Left forelimb (tissue), 1 donor: ENCODE measurements around the gene VRK1.
"Not testable (repeated sequence)": the region's sequence is repeated elsewhere in the genome, so short reads cannot be mapped to it uniquely, and the experiment has no call there.

Experiments used
- DNase-seq: peaks from one replicate; pipeline ENCODE4 v3.0.0-alpha.2; 2018; ENCODE audit warnings: low spot score

VRK1 gene, protein sequence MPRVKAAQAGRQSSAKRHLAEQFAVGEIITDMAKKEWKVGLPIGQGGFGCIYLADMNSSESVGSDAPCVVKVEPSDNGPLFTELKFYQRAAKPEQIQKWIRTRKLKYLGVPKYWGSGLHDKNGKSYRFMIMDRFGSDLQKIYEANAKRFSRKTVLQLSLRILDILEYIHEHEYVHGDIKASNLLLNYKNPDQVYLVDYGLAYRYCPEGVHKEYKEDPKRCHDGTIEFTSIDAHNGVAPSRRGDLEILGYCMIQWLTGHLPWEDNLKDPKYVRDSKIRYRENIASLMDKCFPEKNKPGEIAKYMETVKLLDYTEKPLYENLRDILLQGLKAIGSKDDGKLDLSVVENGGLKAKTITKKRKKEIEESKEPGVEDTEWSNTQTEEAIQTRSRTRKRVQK

DNA sequence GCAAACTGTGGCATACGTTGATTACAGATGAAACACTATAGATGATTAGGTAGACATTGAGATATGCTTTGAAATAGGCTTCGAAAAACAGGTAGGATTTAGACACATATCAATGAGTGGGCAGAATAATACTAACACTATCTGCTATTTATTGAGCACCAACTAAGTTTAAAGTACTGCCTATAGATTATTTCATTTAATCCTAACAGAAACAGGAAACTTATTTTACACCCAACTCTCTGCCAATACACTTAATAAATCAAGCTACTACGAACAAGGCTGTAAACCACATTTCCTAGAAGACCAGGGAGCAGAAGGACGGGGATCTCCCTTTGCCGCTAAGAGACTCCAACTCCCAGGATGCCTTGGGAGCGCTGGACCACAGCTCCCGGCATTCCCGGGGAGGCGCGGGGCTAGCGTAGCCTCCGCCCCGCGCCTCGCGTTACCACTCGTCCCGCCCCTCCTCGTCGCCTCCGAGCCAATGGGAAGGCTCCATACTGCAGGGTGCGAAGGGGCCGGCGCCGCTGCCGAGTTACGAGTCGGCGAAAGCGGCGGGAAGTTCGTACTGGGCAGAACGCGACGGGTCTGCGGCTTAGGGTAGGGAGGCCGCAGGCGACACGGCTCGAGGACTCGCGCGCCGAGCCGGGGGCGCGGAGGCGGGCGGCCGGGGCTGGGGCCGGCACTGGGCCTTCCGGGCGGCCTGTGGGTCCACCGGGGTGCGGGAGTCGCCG lies at the start of gene VRK1:
VRK1 (plus strand) TSS at position 532 of the 731 bp plus-strand sequence. CDS start 36,090 bp downstream, outside the sequence.
- peak; percentile 98 for DNase-seq

DNA sequence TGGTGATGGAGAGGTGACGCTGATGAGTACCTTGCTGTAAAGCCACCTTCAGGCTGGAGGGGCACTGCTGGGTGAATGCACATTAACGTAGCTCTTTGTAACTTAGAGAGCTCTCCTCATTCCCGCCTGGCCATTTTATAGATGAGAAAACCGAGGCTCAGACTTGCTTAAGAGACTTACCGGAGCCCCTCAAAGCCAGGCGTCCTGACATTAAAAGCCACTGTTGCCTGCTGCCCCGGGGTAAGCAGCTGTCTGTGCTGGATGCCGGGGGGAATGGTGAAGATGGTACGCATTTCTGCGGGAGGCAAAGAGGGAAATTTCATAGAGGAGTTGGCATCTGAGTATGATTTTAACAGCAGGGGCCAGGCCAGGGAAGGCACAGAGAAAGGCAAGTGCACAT lies 49.6 kb upstream of the VRK1 start:
- no peak for DNase-seq

DNA sequence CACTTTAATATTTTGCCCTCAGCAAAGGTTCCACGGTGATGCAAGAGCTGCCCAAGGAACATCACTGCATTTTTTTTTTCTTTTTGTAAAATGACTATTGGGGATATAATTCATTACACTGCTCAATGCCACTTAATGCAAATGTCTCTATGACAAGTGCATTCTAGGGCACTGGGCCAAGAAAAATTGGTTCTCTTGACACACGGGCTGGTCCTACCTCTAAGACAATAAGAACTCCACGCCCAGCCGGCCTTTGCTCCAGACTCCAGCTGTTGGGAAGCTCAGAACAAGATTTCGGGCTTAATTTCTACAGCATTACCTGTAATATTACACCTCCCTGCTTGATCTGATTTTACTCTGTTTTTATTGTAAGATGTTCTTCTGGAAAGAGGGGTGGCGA lies 48.8 kb upstream of the VRK1 start:
- DNase-seq = no peak

DNA sequence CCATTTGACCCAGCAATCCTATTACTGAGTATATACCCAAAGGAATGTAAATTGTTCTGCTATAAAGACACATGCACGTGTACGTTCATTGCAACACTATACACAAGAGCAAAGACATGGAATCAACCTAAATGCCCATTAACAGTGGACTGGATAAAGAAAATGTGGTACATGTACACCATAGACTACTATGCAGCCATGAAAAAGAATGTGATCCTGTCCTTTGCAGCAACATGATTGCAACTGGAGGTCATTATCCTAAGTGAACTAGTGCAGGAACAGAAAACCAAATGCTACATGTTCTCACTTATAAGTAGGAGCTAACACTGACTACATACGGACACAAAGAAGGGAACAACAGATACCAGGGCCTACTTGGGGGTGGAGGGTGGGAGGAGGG lies 45.7 kb upstream of the VRK1 start:
- DNase-seq = no peak

DNA sequence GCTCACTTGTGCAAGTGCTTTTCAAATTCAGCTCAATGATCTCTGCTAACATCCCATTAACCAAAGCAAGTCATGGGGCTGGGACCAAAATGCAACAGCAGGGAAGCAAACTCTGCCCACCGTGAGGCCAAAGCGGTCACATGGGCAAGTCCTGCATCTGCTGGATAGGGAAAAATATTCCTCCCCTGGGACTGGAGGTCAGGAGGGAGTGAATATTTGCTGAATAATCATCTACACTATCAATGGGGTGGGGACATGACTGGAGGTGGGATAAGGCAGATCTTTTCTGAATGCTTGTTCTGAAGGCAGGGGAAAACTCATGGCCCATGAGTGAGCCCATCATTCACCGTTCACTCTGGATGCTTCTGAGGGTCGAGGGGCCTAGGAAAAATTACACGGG lies 45.1 kb upstream of the VRK1 start:
- DNase-seq = no peak

DNA sequence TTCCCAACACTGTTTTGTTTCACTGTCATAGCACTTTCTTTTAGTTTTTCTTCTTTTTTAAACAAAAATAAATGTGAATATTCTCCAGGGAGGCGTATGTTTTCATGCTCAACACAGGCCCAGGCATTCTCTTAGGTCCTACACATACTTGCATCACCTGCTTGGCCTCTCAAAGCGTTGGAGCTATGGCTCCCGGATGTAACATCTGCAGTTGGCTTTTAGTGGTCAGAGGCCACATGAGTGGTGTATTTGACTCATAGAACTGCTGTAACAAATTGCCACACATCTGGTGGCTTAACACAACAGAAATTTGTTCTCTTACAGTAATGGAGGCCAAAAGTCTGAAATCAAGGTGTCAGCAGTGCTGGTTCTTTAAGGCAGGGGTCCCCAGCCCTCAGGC lies 44.6 kb upstream of the VRK1 start:
- DNase-seq = no peak

DNA sequence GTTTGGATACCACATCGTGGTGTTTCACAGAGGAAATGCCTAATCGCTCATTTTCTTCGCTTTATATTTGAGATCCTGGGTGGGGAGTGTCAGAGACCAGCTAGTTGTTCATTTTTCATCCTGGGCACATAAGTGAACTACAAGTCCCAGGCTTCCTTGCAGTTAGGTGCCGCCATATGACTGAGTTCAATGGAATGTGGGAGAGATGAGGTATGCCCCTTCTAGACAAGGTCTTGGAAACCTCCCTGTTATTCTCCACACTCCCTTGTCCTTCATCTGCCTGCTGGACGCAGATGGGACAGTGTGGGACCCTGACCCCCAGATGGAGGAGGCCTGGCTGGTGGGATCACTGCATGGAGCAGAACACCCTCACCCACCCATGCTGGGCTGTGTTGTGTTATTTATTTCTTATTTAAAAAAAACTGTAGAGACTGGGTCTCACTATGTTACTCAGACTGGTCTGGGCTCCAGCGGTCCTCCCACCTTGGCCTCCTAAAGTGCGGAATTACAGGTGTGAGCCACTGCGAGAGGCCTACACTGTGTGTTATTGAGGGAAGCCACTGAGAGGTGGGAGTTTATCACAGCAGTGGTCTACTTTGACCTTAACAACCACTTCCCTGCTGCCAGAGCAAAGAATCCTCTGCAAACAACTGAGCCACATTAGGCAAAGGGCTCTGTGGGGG lies 42.9 kb upstream of the VRK1 start:
- DNase-seq = no peak

DNA sequence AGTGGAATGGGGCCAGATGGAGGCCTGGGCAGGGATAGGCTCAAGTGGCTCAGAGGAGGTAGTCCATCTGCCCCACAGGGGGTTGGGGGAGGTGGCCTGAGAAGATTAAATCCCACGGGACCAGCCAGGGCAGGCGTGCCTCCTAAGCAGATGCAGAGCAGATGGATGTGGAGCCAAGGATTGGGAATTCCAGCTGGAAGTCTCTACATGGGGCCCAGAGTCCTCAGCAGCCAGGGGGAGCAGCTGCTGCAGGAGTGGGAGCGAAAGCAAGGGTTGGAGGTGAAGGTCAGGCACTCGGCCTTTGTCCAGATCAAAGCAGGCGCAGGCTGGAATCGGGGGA lies 42.4 kb upstream of the VRK1 start:
- DNase-seq = no peak

DNA sequence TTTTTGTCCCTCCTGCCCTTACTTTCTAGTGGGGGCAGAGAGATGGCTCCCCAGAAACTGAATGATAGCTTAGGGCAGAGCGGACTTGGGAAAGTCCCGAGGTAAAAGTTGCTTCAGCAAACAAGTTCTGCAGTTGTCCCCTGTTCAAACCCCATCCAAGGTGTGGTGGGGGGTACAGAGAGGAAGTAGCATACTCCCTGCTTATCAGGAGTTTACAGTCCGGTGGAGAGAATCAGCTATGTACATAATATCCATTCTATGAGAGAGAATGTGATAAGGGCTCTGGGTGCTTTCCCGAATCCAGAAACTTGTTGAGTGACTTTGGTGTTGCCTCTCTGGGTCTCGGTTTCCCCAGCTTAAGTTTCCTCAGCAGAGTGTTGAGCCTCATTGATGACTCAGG lies 40.4 kb upstream of the VRK1 start:
- no peak for DNase-seq

DNA sequence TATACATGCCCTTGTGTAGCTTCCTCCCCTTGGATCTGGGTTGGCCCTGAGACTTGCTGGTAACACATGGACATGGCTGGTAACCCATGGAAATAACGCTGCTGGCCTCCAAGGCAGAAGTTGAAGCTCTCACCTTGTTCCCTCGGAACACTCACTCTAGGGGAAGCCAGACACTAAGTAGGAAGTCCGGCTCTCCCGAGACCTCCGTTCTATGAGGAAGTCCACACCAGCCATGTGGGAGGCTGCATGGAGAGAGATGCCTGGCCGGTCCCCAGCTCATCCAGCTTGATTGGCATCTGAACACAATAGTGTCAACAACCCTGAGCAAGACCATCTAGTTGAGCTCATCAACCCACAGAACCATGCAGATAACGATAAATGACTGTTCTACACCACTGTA lies 39.7 kb upstream of the VRK1 start:
- DNase-seq = no peak

DNA sequence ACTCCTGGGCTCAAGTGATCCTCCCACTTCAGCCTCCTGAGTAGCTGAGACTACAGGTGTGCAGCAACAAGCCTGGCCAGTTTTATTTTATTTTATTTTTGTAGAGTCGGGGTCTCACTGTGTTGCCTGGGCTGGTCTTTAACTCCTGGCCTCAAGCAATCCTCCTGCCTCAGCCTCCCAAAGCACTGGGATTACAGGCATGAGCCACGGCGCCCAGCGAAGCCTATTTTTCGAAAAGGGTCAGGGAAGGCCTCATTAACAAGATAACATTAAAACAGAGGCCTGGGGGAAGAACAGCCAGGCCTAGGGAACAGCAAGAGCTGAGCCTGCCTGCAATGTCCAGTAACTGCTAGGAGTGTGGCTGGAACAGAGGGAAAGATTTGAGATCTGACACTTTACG lies 36.1 kb upstream of the VRK1 start:
- DNase-seq = no peak

DNA sequence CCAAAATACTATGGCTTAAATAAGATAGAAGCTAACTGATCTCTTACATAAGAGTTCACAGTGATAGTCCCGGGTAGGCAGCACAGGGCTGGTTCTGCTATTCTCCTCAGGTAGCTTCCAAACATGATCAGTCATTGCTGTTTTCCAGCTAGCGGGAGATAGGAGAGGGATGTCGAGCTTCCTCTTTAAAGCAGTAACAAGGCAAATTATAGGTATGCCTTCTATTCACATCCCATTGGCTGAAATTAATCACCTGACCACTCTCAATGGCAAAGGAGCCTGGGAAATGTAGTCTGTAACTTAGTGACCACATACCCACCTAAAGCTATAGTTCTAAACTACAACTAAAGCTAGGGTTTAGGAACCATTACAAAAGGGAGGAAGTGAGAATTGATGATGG lies 34.5 kb upstream of the VRK1 start:
- DNase-seq = no peak

DNA sequence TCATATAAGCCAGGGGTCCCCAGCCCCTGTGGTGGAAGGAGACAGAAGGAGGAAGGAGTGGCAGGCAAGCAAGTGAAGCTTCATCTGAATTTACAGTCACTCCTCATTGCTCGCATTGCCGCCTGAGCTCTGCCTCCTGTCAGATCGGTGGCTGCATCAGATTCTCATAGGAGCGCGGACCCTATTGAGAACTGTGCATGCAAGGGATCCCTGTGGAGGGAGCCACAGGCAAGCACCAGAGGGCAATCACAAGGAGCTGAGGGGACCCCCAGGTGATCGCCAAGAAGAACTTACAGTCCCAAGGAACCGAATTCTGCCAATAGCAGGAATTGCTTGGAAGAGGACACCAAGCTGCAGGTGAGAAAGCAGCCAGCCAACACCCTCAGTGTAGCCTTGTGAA lies 33.2 kb upstream of the VRK1 start:
- DNase-seq = no peak

DNA sequence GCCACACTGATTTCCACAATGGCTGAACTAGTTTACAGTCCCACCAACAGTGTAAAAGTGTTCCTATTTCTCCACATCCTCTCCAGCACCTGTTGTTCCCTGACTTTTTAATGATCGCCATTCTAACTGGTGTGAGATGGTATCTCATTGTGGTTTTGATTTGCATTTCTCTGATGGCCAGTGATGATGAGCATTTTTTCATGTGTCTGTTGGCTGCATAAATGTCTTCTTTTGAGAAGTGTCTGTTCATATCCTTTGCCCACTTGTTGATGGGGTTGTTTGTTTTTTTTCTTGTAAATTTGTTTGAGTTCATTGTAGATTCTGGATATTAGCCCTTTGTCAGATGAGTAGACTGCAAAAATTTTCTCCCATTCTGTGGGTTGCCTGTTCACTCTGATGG lies 32.0 kb upstream of the VRK1 start:
- not testable (repeated sequence) for DNase-seq

DNA sequence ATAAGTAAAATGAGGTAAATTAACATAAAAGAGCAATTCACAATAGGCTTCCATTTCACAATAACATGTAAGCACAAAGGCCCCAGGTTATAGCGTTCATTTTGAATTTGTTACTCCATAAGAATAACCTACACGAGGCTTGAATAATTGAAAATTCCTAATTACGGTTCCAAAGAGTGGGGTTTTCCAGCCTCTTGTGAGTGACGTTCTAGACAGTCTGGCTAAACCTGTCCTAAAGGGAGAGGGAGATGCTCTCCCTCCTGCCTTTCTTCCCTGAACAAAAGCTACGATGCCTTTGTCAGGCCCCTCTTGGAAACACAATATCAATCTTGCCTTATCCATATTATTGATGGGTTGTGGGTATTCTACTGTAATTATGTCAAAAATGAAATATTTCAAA lies 24.3 kb upstream of the VRK1 start:
- DNase-seq = no peak

DNA sequence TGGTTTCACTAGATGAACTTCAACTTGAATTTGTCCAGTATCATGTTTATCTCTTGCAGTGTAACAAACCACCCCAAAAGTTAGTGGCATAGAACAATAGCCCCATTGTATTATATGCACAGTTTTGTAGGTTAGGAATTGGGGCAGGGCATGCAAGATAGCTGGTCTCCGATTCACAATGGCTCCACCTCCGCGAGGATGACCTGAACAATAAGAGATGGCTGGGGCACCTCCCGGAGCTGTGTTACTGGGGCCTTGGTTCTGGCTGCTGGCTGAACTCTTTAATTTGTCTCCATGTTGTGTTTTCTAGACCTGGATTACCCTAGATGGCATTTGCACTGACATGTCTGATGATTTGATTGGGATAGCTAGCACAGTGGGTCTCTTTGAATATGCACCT lies 20.4 kb upstream of the VRK1 start:
- no peak for DNase-seq

DNA sequence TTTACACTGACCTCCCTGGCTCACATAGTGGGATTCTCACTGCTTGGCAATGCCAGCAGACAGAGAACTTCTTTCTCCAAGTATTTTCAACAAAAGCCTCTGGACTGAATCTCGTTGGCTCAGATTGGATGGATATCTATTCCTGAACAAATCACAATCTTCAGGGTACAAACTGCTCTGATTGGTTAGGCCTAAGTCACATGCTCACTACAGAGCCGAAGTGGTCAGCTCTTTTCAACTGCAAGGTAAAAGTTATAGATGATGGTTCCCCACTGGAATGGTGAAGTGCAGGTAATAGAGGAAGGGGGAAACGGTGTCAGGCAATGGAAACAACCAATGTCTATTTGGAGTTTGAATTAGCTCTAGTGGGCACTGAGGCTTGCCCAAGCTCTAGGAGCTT lies 16.7 kb upstream of the VRK1 start:
- no peak for DNase-seq

DNA sequence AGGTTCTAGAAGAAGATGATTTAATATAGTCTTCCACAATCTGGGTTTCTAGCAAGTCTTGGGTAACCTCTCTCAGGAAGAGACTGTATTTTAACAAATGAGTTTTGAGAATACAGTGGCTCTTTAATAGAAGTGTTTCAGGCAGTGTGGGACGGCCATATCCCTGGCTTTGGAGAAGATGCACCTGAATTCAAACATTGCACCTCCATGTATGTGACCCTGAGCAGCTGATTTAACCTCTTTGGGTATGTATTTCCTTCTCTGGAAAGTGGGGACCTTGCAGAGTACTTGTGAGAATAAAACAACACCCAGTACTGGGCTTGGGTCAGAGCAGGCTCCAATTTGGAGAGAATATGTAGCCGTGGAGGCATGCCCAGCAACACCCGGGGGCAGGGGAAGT lies 15.8 kb upstream of the VRK1 start:
- DNase-seq = no peak

DNA sequence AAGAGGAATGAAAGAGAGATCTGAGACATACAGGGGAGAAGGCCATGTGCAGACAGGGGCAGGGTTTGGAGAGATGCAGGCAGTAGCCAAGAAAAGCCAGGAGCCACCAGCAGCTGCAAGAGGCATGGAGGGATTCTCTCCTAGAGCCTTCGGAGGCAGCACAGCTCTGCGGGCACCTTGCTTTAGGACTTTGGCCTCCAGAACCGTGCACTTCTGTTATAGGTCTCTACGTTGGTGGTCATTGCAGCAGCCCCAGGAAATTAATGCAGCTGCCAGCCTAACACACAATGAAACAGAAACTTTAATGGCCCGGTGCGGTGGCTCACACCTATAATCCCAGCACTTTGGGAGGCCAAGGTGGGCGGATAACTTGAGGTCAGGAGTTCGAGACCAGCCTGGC lies 14.7 kb upstream of the VRK1 start:
- no peak for DNase-seq

DNA sequence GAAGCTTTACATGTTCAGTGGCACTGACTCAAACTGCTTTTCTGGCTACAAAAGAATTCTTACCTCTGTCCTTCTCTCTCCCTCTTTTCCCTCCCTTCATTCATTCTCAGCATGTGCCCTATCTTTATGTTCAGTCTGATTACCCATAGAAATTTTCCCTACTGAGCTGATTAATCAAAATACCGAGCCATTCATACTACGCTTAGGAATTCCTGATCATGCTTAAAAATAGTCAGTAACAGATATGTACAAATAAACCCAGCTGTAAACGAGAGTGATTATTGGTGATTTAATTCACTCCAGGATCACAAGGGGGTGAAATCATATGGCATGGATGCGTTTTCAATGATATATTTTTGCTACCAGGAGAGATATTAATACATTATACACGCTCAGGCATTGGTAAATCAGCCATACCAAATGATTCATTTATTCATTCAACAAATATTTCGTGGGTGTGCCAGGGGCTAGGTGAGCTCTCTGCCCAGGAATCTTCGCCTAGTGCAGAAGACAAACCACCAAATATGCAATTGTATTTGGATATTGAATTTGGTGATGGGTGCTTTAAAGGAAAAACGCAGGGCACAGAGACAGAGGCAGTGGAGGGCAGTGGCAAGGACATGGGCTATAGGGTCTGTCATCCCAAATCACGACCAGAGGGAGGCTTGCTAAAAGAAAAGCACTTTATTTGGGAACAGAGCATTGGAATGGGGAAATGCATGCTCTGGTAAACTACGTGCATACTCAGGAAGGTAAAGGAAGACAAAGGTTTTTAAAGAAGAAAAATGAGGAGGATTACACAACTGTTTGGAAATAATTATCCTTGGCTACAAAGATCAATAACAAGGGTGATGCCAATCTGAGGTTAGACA lies 13.9 kb upstream of the VRK1 start:
- no peak for DNase-seq

DNA sequence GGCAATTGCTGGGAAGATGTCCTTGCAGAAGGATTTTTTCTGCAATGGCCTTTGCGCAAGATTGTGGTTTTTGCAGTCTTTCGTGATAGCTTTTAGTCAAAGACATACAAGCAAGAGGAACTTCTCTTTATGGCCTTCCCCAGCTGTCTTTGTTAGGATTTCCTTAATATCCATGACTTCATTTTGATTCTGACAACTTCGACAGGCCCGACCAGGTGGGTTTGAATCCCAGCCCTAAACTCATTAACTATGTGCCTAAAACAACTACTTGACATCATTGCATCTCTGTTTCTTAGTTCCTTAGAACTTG lies 13.3 kb upstream of the VRK1 start:
- no peak for DNase-seq

DNA sequence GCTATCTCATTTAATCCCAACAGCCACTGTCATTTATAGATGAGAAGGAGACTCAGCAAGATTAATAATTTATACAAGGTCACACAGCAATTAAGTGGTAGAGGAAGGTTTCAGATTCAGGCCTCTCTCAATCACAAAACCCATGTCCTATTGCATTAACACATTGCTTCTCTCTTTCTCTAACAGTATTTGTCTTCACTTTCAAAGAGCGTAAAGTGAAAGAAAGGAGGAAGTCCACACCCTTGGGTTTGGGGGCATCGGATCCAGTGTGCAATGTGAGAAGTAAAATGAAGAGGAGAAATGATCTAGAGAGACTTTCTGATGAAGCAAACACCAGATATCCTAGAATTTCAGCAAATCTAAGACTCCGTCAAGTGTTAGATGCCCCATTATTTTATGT lies 7.0 kb upstream of the VRK1 start:
- DNase-seq = no peak

DNA sequence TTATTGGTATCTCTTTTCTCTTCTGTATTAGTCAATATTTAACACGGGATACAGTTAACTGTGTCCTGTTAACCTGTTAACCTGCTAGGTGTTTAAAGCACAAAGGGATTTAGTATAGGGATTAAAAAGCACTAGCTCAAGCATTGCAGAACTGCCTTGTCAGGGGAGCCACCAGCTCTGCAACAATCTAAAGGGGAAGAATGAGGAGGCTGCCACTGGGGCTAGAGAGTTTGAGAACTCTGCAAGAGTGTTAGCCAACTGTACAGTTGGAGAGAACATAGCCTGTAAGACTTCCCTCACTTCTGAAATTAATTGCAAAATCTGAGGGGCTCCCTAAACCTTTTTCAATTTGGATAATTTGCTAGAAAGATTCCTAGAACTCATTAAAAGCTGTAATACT lies 6.5 kb upstream of the VRK1 start:
- DNase-seq = no peak
